GM21717 (cell line): ENCODE data around the gene ADAT2.
A peak's percentile ranks its signal among the peaks of the same experiment; 100 is the strongest.

Experiments used
- ATAC-seq: cut with Tn5 transposase; IDR thresholded peaks from one replicate; pipeline ENCODE4 v1.9.1; 2021; ENCODE audit warnings: mild to moderate bottlenecking, moderate library complexity; ENCODE audit not compliant: unreplicated experiment

ADAT2 gene

DNA sequence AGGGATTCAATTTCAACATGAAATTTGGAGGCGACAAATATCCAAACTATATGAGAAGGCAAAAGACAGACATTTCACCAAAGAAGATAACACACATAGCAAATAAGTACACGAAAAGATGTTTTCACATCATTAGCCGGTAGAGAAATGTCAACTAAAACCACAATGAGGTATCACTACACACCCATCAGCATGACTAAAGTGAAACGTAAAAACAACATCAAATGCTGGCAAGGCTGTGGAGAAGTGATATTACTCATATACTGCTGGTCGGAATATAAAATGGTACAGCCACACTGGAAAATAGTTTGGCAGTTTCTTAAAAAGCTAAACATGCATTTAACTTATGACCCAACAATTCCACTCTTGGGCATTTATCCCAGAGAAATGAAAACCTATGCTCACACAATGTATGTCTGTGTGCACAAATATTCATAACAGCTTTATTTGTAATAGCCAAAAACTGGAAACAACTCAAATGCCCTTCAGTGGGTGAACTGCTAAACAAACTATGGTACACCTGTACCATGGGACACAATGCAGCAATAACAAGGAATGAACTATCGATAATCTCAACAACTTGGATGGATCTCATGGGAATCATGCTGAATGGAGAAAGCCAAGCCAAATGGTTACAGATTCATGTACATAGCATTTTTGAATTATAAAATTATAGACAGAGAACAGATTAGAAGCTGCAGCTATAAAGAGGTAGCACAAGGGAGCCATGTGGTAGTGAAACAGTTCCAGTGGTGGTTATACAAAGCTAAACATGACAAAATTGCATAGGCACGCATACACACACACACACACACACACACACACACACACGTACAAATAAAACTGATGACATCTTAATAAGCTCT is 8.6 kb downstream of the ADAT2 start:
- ATAC-seq = no peak

GRCh38 chr6:143441010-143441409 is 9.5 kb downstream of the ADAT2 start:
- ATAC-seq = no peak

DNA sequence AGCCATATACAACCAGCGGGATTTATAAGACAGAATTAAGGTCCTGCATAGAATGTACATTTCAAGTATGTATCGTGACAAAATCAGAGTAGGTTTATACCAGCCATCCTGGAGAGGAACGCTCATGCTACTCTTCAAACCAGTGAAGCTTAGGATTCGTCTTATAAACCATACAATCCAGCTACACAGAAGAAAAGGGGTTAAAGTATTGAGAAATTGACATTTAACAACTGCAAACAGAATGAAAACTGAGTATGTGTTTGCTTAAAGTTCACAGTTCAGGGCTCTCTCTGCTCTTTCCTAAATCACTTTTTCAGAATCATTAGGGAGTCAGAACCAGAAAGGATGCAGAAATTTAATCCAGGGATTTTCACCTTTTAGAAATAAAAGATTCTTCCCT is 17.9 kb downstream of the ADAT2 start:
- no peak for ATAC-seq

GRCh38 chr6:143431226-143431625 is 19.3 kb downstream of the ADAT2 start:
- no peak for ATAC-seq

- no peak for ATAC-seq
Observed at GRCh38 chr6:143429970-143430369, 20.5 kb downstream of the ADAT2 start.

- ATAC-seq = peak; percentile 100
Observed at GRCh38 chr6:143427109-143427817, 23.2 kb downstream of the ADAT2 start.

DNA sequence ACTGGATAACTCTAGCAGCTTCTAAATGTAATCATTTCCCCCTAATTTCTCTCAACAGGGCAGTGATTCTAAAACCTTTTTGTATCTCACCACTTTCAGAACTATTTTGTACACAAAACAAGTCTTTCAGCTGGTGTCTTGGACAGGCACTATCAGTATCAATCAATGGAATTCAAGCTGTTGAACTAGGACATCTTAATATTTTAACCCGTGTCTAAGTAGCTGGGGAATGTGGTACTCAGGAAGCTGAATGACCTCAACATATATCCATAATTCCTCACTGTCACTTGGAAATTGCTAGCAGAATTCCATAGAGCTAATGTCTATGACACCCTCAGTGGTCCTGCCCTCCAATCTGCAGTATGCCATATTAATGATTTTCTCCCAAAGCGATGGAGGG is 24.5 kb downstream of the ADAT2 start:
- no peak for ATAC-seq

- ATAC-seq = no peak
Observed at GRCh38 chr6:143419526-143419925, 31.0 kb downstream of the ADAT2 start.

GRCh38 chr6:143414769-143415168 is 35.7 kb downstream of the ADAT2 start:
- no peak for ATAC-seq

DNA sequence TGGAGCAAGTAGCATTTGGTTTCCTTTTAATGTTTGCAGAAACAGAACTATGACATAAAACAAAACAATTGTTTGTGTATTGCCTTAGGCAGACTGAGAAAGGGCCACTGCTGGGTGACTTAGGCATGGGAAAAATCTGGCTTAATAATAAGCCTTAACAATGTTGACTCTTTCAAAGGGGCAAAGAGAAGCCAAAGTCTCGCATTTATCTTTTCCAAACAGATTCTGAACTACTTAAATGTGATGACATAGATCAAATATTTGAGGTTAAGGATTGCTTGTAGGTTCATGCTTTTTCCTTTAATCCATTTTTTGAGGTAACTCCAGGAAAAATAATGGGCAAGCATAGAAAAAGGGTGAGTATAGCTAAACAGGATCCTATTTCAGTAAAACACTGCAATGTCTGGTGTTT is 39.6 kb downstream of the ADAT2 start:
- ATAC-seq = no peak

GRCh38 chr6:143408787-143409162 is 41.7 kb downstream of the ADAT2 start:
- ATAC-seq = no peak

GRCh38 chr6:143408151-143408786 is 42.2 kb downstream of the ADAT2 start:
- ATAC-seq = no peak

- ATAC-seq = no peak
Observed at GRCh38 chr6:143406673-143407072, 43.8 kb downstream of the ADAT2 start.

DNA sequence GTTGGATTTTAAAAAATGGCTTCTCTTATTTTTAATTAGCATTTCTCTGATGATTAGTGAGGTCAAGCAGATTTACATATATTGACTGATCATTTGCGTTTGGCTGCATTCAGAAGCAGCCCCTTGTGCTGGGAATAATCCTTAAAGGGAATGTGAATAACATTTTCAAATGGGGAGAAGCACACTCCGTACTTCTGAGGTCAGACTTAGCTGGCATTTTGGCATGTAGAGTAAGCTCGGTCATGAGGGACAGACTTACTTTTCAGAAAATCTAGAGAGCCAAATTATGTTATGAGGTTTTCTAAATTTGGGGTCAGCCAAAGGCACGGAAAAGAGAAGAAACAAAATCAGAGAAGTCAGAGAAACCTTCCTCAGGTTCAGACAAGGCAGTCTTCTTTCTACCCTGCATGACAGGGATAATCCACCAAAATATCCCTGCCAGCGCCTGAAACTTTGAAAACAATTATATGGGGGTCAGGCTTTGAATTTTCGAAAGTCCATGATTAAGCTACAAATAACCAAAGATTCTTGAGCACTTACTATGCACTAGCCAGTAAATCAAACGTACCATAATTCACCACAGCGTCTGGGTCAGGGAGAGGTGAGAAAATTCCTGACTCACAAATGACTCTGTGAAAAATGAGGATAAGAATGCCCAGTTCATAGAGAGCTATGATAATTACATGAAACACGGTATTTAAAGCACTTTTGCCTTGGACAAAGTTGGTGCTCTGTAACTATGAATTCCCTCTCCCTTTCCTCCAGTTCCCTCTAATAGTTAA is 44.9 kb downstream of the ADAT2 start:
- ATAC-seq = no peak

GRCh38 chr6:143402721-143403336 is 47.7 kb downstream of the ADAT2 start:
- no peak for ATAC-seq

DNA sequence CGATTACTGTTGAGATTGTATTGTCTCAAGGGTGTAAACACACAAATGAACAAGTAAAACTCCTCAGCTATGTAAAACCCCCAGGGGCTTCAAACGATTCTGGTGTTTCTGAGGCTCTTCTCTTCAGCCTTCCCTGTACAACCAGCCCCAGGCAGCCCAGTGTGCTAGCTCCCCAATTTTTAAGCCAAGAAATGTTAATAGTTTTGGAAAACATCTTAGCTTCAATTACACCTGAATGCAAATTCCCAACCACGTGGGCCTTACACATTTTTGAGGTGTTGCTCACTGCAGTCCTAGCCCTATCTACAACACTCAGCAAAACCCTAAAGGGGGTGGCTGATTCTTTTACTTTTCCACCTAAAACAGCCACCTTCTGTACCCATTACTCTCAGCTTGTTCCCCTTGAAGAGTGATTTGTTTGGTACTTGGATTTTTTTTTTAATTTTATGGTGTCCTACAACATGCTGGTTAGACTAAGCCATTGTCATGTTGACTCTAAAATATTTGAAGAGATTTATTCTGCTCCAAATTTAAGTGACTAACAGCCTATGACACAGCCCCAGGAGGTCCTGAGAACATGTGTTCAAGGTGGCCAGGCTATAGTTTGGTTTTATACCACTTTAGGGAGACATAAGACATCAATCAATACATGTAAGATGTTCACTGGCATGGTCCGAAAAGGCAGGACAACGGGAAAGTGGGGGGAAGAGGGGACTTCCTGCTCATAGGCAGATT is 48.7 kb downstream of the ADAT2 start:
- ATAC-seq = no peak

DNA sequence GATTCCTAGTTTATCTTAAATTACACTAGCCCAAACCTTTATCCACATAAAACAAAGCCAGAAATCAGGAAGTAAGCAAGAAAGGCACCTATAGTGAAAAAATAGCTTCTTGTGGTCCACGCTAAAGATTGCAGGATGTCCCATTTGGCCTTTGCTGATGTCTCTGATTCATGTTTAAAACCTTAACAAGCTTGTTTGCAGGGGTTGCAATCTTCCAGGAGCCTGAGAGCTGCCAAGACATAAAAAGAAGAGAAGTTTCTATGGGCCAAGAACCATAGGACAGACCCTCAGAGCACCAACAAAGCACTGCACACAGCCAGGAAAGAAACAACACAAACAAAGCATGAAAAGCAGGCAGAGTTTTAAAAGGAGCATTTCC is 49.4 kb downstream of the ADAT2 start:
- peak; percentile 16 for ATAC-seq

- ATAC-seq = peak; percentile 75
Observed at GRCh38 chr6:143400258-143401067, 50.0 kb downstream of the ADAT2 start.

DNA sequence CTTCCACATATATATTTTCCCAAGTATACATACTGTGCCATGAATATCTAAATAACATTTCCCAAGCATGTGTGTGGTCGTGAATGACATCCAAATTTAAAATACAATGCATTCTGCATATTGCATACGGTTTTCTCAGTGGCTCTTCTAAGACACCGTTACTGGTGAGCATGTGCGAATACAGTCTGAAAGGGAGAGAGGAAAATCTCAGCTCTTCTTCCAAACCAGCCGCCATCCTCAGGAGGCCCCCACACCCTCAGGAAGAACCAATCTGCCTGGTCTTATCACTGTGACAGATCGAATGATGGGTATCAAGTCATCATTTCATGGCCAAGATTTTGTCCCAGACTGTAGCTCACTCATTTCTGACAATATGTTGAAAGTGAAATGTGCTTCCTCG is 50.7 kb downstream of the ADAT2 start:
- ATAC-seq = no peak
